NOMO-1 treated with dmso at 0.1 percent for 144 hours (cell line): ENCODE data around the gene SOX14.

Source experiments
- DNase-seq: peaks from one replicate; lab custom pipeline; 2025; ENCODE audit not compliant: unreplicated experiment; lab: John Stamatoyannopoulos, UW

Gene SOX14

GRCh38 chr3:137767538-137768360, 3.6 kb downstream of the SOX14 start:
- DNase-seq: no peak

GRCh38 chr3:137768361-137769321, 4.5 kb downstream of the SOX14 start:
- DNase-seq: no peak

- no peak for DNase-seq
Observed at GRCh38 chr3:137769322-137770065, 5.4 kb downstream of the SOX14 start.

GRCh38 chr3:137770066-137770834, 6.1 kb downstream of the SOX14 start:
- DNase-seq: no peak

- DNase-seq: no peak
Observed at GRCh38 chr3:137770835-137771399, 6.8 kb downstream of the SOX14 start.

- DNase-seq: no peak
Observed at GRCh38 chr3:137771401-137772213, 7.5 kb downstream of the SOX14 start.

GRCh38 chr3:137772214-137772955, 8.3 kb downstream of the SOX14 start:
- no peak for DNase-seq

- no peak for DNase-seq
Observed at GRCh38 chr3:137778941-137779340, 14.8 kb downstream of the SOX14 start.

- DNase-seq: no peak
Observed at GRCh38 chr3:137787529-137787928, 23.4 kb downstream of the SOX14 start.

GRCh38 chr3:137789236-137789635, 25.1 kb downstream of the SOX14 start:
- no peak for DNase-seq

GRCh38 chr3:137792626-137793271, 28.6 kb downstream of the SOX14 start:
- DNase-seq: no peak

GRCh38 chr3:137796993-137797392, 32.9 kb downstream of the SOX14 start:
- no peak for DNase-seq

GRCh38 chr3:137803215-137803614, 39.1 kb downstream of the SOX14 start:
- DNase-seq: no peak

GRCh38 chr3:137807998-137808397, 43.9 kb downstream of the SOX14 start:
- DNase-seq: no peak

- DNase-seq: no peak
Observed at GRCh38 chr3:137809509-137809908, 45.4 kb downstream of the SOX14 start.

GRCh38 chr3:137812023-137812422, 47.9 kb downstream of the SOX14 start:
- DNase-seq: no peak

- no peak for DNase-seq
Observed at GRCh38 chr3:137815251-137815650, 51.1 kb downstream of the SOX14 start.
